ENCODE measurements around the gene OR13A1. TPM values are rescaled to one million over a fixed set of nuclear protein-coding genes. Genes with fewer than 3 reads are reported as not detected.
"Not testable (repeated sequence)": the region's sequence is repeated elsewhere in the genome, so short reads cannot be mapped to it uniquely, and the experiment has no call there.

The OR13A1 gene
- polyA plus RNA-seq, 1 of the 3 experiments (the other 2 are of a cell fraction): not detected

DNA sequence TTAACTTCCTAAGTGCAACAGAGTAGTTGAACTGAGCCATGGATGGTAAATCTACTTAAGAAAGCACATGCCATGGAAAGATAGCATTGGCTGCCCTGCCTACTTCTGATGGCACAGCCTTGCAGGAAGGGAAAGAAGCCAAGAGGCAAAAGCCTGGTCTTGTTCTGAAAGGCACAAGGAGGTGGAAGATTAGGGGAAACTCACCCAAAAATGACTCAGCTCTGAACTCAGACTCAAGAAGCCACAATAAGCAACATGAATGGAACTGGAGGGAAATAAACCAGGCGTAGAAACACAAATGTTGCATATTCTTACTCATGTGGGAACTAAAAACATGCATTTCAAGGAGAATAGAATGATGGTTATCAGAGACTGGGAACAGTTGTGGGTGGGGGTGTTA lies 37.8 kb upstream of the OR13A1 start:
- no peak overlapping the region for H2AFZ ChIP-seq (ENCODE audit: low read depth)
- no peak for DNase-seq
- no peaks in the 10 kb centered on the region for H3K79me2 ChIP-seq (ENCODE audit: insufficient read depth)
- ChIA-PET POLR2A (no interaction called here), CTCF (interaction anchor here (1.7 kb wide), 1 partner anchor 31 kb away, joined by 4 read pairs; no protein-coding TSS in a partner anchor)
- no peaks in the 10 kb centered on the region for H4K20me1 ChIP-seq (ENCODE audit: insufficient read depth)
- no peaks in the 10 kb centered on the region for H3K9me3 ChIP-seq
- H3K36me3 ChIP-seq (replicated peaks in 1 of 2; ENCODE audit: control insufficient read depth in 1 of 2, insufficient read depth in 2 of 2, low read length in 1 of 2): no peaks in the 10 kb centered on the region
- H3K9ac ChIP-seq: no peak overlapping the region
- no peaks in the 10 kb centered on the region for H3F3A ChIP-seq (replicated peaks; ENCODE audit: insufficient read depth)
- TF ChIP-seq, protein P1, sequence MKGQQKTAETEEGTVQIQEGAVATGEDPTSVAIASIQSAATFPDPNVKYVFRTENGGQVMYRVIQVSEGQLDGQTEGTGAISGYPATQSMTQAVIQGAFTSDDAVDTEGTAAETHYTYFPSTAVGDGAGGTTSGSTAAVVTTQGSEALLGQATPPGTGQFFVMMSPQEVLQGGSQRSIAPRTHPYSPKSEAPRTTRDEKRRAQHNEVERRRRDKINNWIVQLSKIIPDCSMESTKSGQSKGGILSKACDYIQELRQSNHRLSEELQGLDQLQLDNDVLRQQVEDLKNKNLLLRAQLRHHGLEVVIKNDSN (IDR thresholded peaks at IDR 0.05; ENCODE audit: borderline replicate concordance, low read depth): no peak
- TF ChIP-seq JUND (IDR thresholded peaks at IDR 0.05) (no peak), ELF1 (IDR thresholded peaks at IDR 0.05) (no peak), TAF1 (IDR thresholded peaks at IDR 0.05; ENCODE audit: borderline replicate concordance, low read depth, low read length) (no peak), NFIC (IDR thresholded peaks at IDR 0.05; ENCODE audit: borderline replicate concordance) (no peak), TEAD4 (IDR thresholded peaks at IDR 0.05; ENCODE audit: borderline replicate concordance, insufficient read depth) (no peak), SIN3A (IDR thresholded peaks at IDR 0.05; ENCODE audit: borderline replicate concordance, low read depth, low read length) (no peak), MEF2A (IDR thresholded peaks at IDR 0.05; ENCODE audit: borderline replicate concordance, low read depth) (no peak), FOXM1 (IDR thresholded peaks at IDR 0.05; ENCODE audit: low read depth) (no peak), PBX3 (IDR thresholded peaks at IDR 0.05) (no peak), TCF12 (IDR thresholded peaks at IDR 0.05) (no peak), RXRA (IDR thresholded peaks at IDR 0.05; ENCODE audit: borderline replicate concordance, low read depth) (no peak), EZH2phosphoT487 (IDR thresholded peaks at IDR 0.05; ENCODE audit: borderline replicate concordance, low read depth) (no peak), GATA2 (CRISPR knock-in tag; IDR thresholded peaks at IDR 0.05) (no peak), CHD2 (IDR thresholded peaks at IDR 0.05; ENCODE audit: low read length, partially characterized antibody) (no peak), SMC3 (IDR thresholded peaks at IDR 0.05; ENCODE audit: low read depth, low read length) (no peak), RAD21 (IDR thresholded peaks at IDR 0.05; ENCODE audit: low read length) (no peak)
- TF ChIP-seq, protein P2, sequence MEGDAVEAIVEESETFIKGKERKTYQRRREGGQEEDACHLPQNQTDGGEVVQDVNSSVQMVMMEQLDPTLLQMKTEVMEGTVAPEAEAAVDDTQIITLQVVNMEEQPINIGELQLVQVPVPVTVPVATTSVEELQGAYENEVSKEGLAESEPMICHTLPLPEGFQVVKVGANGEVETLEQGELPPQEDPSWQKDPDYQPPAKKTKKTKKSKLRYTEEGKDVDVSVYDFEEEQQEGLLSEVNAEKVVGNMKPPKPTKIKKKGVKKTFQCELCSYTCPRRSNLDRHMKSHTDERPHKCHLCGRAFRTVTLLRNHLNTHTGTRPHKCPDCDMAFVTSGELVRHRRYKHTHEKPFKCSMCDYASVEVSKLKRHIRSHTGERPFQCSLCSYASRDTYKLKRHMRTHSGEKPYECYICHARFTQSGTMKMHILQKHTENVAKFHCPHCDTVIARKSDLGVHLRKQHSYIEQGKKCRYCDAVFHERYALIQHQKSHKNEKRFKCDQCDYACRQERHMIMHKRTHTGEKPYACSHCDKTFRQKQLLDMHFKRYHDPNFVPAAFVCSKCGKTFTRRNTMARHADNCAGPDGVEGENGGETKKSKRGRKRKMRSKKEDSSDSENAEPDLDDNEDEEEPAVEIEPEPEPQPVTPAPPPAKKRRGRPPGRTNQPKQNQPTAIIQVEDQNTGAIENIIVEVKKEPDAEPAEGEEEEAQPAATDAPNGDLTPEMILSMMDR (IDR thresholded peaks at IDR 0.05): no peak
- TF ChIP-seq, protein P3, sequence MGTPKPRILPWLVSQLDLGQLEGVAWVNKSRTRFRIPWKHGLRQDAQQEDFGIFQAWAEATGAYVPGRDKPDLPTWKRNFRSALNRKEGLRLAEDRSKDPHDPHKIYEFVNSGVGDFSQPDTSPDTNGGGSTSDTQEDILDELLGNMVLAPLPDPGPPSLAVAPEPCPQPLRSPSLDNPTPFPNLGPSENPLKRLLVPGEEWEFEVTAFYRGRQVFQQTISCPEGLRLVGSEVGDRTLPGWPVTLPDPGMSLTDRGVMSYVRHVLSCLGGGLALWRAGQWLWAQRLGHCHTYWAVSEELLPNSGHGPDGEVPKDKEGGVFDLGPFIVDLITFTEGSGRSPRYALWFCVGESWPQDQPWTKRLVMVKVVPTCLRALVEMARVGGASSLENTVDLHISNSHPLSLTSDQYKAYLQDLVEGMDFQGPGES (IDR thresholded peaks at IDR 0.05; ENCODE audit: low read depth, low read length): no peak
- TF ChIP-seq, protein P4, sequence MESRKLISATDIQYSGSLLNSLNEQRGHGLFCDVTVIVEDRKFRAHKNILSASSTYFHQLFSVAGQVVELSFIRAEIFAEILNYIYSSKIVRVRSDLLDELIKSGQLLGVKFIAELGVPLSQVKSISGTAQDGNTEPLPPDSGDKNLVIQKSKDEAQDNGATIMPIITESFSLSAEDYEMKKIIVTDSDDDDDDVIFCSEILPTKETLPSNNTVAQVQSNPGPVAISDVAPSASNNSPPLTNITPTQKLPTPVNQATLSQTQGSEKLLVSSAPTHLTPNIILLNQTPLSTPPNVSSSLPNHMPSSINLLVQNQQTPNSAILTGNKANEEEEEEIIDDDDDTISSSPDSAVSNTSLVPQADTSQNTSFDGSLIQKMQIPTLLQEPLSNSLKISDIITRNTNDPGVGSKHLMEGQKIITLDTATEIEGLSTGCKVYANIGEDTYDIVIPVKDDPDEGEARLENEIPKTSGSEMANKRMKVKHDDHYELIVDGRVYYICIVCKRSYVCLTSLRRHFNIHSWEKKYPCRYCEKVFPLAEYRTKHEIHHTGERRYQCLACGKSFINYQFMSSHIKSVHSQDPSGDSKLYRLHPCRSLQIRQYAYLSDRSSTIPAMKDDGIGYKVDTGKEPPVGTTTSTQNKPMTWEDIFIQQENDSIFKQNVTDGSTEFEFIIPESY (IDR thresholded peaks at IDR 0.05; ENCODE audit: borderline replicate concordance, low read depth): no peak
- no peak overlapping the region for H3K4me2 ChIP-seq
- WGBS (ENCODE audit: low lambda C conversion rate): 0% methylated on average over 1 of the region's 1 CpG
- no peaks in the 10 kb centered on the region for H3K4me1 ChIP-seq (ENCODE audit: control insufficient read depth in 1 of 2, insufficient read depth in 2 of 2, low read depth in 1 of 2, low read length in 1 of 2)
- no peaks in the 10 kb centered on the region for H3K9me2 ChIP-seq
- H3K27me3 ChIP-seq (ENCODE audit: insufficient read depth): no peaks in the 10 kb centered on the region; the same call in 1 of the 2 replicates
- no peak overlapping the region for H3K27ac ChIP-seq (ENCODE audit: low read depth in 2 of 2, low read length in 1 of 2)
- no peak overlapping the region for H3K4me3 ChIP-seq (ENCODE audit: low read depth in 2 of 2, low read length in 1 of 2)

GRCh38 chr10:45348196-45348765 lies 32.9 kb upstream of the OR13A1 start:
- H3K79me2 ChIP-seq (ENCODE audit: insufficient read depth); H3K9me2 ChIP-seq; H3K4me3 ChIP-seq (ENCODE audit: low read depth in 2 of 2, low read length in 1 of 2); H2AFZ ChIP-seq (ENCODE audit: low read depth); H3K9me3 ChIP-seq; H3K27me3 ChIP-seq (ENCODE audit: insufficient read depth); H3F3A ChIP-seq (replicated peaks; ENCODE audit: insufficient read depth); H3K27ac ChIP-seq (ENCODE audit: low read depth in 2 of 2, low read length in 1 of 2); H4K20me1 ChIP-seq (ENCODE audit: insufficient read depth); DNase-seq; H3K4me1 ChIP-seq (ENCODE audit: control insufficient read depth in 1 of 2, insufficient read depth in 2 of 2, low read depth in 1 of 2, low read length in 1 of 2); POLR2A ChIA-PET; CTCF ChIA-PET; H3K36me3 ChIP-seq (replicated peaks in 1 of 2; ENCODE audit: control insufficient read depth in 1 of 2, insufficient read depth in 2 of 2, low read length in 1 of 2); H3K9ac ChIP-seq; H3K4me2 ChIP-seq: not testable (repeated sequence)
- whole genome bisulfite sequencing (ENCODE audit: low lambda C conversion rate): 70% methylated on average over 11 of the region's 31 CpGs

Data from SK-N-SH (cell line).